Testis (tissue), 2 donors: ENCODE results near the gene PSG7.
"Not testable (repeated sequence)": the region's sequence is repeated elsewhere in the genome, so short reads cannot be mapped to it uniquely, and the experiment has no call there.

ENCODE experiments used
- POLR2A ChIP-seq: fragments of 450-650 bp; IDR thresholded peaks from one replicate; pipeline ENCODE4 v1.6.1; 2017; ENCODE audit warnings: antibody characterized with exemption, mild to moderate bottlenecking, moderate library complexity
- TF ChIP-seq, protein P1 (sequence below), 3 experiments: fragments of 450-650 bp in 2 of 3; fragments of 200-600 bp in 1 of 3; sonication (generic) in 1 of 3; IDR thresholded peaks; one replicate each; pipeline ENCODE4 v1.5.1; 2016 to 2019; ENCODE audit warnings: antibody characterized with exemption in 3 of 3, mild to moderate bottlenecking in 2 of 3, moderate library complexity in 1 of 3

DNA sequence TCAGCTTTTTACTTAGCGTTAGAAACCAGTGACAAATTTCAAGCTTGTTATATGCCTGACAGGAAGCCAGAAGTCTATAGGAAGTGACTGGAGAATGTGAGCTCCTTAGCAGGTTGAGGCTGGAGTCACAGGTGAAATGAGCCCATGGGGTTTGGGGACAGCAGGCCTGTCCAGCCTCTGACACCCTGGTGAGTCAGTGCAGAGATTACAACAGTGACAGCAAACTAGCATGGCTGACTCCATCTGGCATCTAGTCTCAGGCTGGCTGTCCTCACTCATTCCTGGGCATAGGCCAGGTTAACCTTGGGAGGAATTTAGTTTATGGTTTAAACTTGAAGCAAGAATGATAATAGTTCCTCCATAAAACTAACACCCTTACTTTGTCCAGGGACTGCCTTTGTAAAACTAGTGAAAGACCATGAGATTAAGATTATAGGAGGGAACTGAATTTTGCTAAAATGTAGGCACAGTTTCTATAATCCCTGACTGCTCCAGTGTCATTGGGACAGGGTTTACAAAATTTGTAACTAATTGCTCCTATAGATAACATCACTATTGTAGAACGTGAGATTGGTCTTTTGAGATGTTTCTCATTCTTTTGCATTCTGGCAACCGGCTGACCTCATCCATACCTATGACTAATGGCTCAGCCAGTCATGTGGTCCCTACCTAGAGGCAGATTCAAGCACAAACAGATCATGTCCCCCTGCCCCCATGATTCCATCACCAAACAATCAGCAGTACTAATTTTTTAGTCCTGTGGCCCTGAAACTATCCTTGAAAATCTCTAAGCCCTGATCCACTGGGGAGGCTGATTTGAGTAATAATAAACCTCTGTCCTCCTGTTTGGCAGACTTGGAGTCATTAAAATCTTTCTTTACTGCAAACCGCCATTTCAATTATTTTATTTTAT, 61.9 kb downstream of the PSG7 start:
- TF ChIP-seq POLR2A = not testable (repeated sequence)
- TF ChIP-seq, protein P1, sequence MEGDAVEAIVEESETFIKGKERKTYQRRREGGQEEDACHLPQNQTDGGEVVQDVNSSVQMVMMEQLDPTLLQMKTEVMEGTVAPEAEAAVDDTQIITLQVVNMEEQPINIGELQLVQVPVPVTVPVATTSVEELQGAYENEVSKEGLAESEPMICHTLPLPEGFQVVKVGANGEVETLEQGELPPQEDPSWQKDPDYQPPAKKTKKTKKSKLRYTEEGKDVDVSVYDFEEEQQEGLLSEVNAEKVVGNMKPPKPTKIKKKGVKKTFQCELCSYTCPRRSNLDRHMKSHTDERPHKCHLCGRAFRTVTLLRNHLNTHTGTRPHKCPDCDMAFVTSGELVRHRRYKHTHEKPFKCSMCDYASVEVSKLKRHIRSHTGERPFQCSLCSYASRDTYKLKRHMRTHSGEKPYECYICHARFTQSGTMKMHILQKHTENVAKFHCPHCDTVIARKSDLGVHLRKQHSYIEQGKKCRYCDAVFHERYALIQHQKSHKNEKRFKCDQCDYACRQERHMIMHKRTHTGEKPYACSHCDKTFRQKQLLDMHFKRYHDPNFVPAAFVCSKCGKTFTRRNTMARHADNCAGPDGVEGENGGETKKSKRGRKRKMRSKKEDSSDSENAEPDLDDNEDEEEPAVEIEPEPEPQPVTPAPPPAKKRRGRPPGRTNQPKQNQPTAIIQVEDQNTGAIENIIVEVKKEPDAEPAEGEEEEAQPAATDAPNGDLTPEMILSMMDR (IDR thresholded peaks at IDR 0.05) = not testable (repeated sequence)
